Measurements from ENCODE around the gene PDE9A. TPM values are rescaled to one million over a fixed set of nuclear protein-coding genes. Genes with fewer than 3 reads are reported as not detected.
"Not testable (repeated sequence)": the region's sequence is repeated elsewhere in the genome, so short reads cannot be mapped to it uniquely, and the experiment has no call there.

The PDE9A gene
- total and polyA plus RNA-seq, 2 donors (not counting 3 experiments of a cell fraction or from before 2014, with no cell fraction given): 0.28 to 2.2 TPM

- intact Hi-C loops (cut with micrococcal nuclease) (no loop called here), dilution Hi-C loops (cut with MboI; ENCODE audit: extremely low pct_ligation_motif_present, low sequenced_read_pairs) (no loop called here)
- no peak overlapping the region for H3K4me3 ChIP-seq (replicated peaks in 1 of 3; ENCODE audit: insufficient read depth in 1 of 3, low read depth in 1 of 3, low read length in 3 of 3)
- H3K9me3 ChIP-seq (replicated peaks; ENCODE audit: control insufficient read depth, insufficient read depth, low read length): no peaks in the 10 kb centered on the region
- no peaks in the 10 kb centered on the region for H3K36me3 ChIP-seq (ENCODE audit: control insufficient read depth in 2 of 2, extremely low read depth in 1 of 2, insufficient read depth in 2 of 2, low read length in 2 of 2)
- no peak for TF ChIP-seq POLR2A (IDR thresholded peaks at IDR 0.05; ENCODE audit: low read depth, low read length)
- CTCF ChIA-PET: no interaction called here
- no peak overlapping the region for H3K4me2 ChIP-seq (ENCODE audit: insufficient read depth, low read length)
- no peak for DNase-seq (ENCODE audit: low read depth, low spot score)
- no peak for FAIRE-seq
- H3K9ac ChIP-seq (replicated peaks; ENCODE audit: extremely low read depth, insufficient read depth, low read length): no peak overlapping the region
- no TSS peak for BruUV-seq (replicated peaks)
- POLR2A ChIA-PET: no interaction called here
- H3K9me1 ChIP-seq (replicated peaks; ENCODE audit: control insufficient read depth, extremely low read depth, insufficient read depth, low read length): no peaks in the 10 kb centered on the region
- H4K20me1 ChIP-seq (replicated peaks; ENCODE audit: control insufficient read depth, extremely low read depth, insufficient read depth, low read length): no peaks in the 10 kb centered on the region
- no peaks in the 10 kb centered on the region for H3K4me1 ChIP-seq (ENCODE audit: control insufficient read depth, extremely low read depth, insufficient read depth, low read length)
- no peak overlapping the region for H3K27ac ChIP-seq (ENCODE audit: insufficient read depth, low read depth, low read length)
- H3K79me2 ChIP-seq (ENCODE audit: control insufficient read depth, insufficient read depth, low read length): no peaks in the 10 kb centered on the region
- H3K27me3 ChIP-seq (ENCODE audit: control insufficient read depth in 2 of 2, insufficient read depth in 2 of 2, low read length in 2 of 2): peaks cover 0 to 3% of the 10 kb centered on the region in 2 experiments
- no peak overlapping the region for H2AFZ ChIP-seq (ENCODE audit: low read depth, low read length)
Observed at GRCh38 chr21:42708107-42708506, 54.7 kb downstream of the PDE9A start.

GRCh38 chr21:42708916-42709315 lies 55.5 kb downstream of the PDE9A start:
- H3K4me1 ChIP-seq (ENCODE audit: control insufficient read depth, extremely low read depth, insufficient read depth, low read length); H3K4me3 ChIP-seq (replicated peaks in 1 of 3; ENCODE audit: insufficient read depth in 1 of 3, low read depth in 1 of 3, low read length in 3 of 3); H4K20me1 ChIP-seq (replicated peaks; ENCODE audit: control insufficient read depth, extremely low read depth, insufficient read depth, low read length); FAIRE-seq; H3K36me3 ChIP-seq (ENCODE audit: control insufficient read depth in 2 of 2, extremely low read depth in 1 of 2, insufficient read depth in 2 of 2, low read length in 2 of 2); CTCF ChIA-PET; dilution Hi-C loops (cut with MboI; ENCODE audit: extremely low pct_ligation_motif_present, low sequenced_read_pairs); H2AFZ ChIP-seq (ENCODE audit: low read depth, low read length); H3K9me3 ChIP-seq (replicated peaks; ENCODE audit: control insufficient read depth, insufficient read depth, low read length); H3K9me1 ChIP-seq (replicated peaks; ENCODE audit: control insufficient read depth, extremely low read depth, insufficient read depth, low read length); POLR2A ChIA-PET; H3K27me3 ChIP-seq (ENCODE audit: control insufficient read depth in 2 of 2, insufficient read depth in 2 of 2, low read length in 2 of 2); BruUV-seq (replicated peaks); DNase-seq (ENCODE audit: low read depth, low spot score); intact Hi-C loops (cut with micrococcal nuclease); H3K9ac ChIP-seq (replicated peaks; ENCODE audit: extremely low read depth, insufficient read depth, low read length); H3K27ac ChIP-seq (ENCODE audit: insufficient read depth, low read depth, low read length); H3K4me2 ChIP-seq (ENCODE audit: insufficient read depth, low read length); H3K79me2 ChIP-seq (ENCODE audit: control insufficient read depth, insufficient read depth, low read length): not testable (repeated sequence)

- no peak overlapping the region for H3K27ac ChIP-seq (ENCODE audit: insufficient read depth, low read depth, low read length)
- peaks cover 0 to 3% of the 10 kb centered on the region in 2 experiments for H3K27me3 ChIP-seq (ENCODE audit: control insufficient read depth in 2 of 2, insufficient read depth in 2 of 2, low read length in 2 of 2)
- no peak overlapping the region for H3K4me2 ChIP-seq (ENCODE audit: insufficient read depth, low read length)
- POLR2A ChIA-PET: interaction anchor here (0.6 kb wide), 1 partner anchor 91 kb away, joined by 3 read pairs; no protein-coding TSS in a partner anchor
- no peak overlapping the region for H3K4me3 ChIP-seq (replicated peaks in 1 of 3; ENCODE audit: insufficient read depth in 1 of 3, low read depth in 1 of 3, low read length in 3 of 3)
- CTCF ChIA-PET: no interaction called here
- intact Hi-C loops (cut with micrococcal nuclease): no loop called here
- H4K20me1 ChIP-seq (replicated peaks; ENCODE audit: control insufficient read depth, extremely low read depth, insufficient read depth, low read length): no peaks in the 10 kb centered on the region
- no peaks in the 10 kb centered on the region for H3K9me3 ChIP-seq (replicated peaks; ENCODE audit: control insufficient read depth, insufficient read depth, low read length)
- FAIRE-seq (no peak), DNase-seq (ENCODE audit: low read depth, low spot score) (no peak)
- no peaks in the 10 kb centered on the region for H3K4me1 ChIP-seq (ENCODE audit: control insufficient read depth, extremely low read depth, insufficient read depth, low read length)
- TF ChIP-seq GATA2 (IDR thresholded peaks at IDR 0.05; ENCODE audit: insufficient read depth, insufficient read length, low read depth, low read length) (no peak), POLR2AphosphoS5 (IDR thresholded peaks at IDR 0.05; ENCODE audit: insufficient read depth, low read depth, low read length) (no peak), MAX (IDR thresholded peaks at IDR 0.05; ENCODE audit: insufficient read depth, insufficient read length) (no peak), FOS (IDR thresholded peaks at IDR 0.05; ENCODE audit: borderline replicate concordance, insufficient read depth, low read length) (no peak), JUN (IDR thresholded peaks at IDR 0.05; ENCODE audit: borderline replicate concordance, insufficient read depth, insufficient read length, low read depth) (no peak), CTCF (IDR thresholded peaks at IDR 0.05; ENCODE audit: extremely low read depth in 1 of 2, insufficient read depth in 1 of 2, low read depth in 1 of 2, low read length in 2 of 2) (no peak), MYC (IDR thresholded peaks at IDR 0.05; ENCODE audit: low read depth, low read length) (no peak), POLR2A (IDR thresholded peaks at IDR 0.05; ENCODE audit: low read depth, low read length) (no peak), EZH2 (IDR thresholded peaks at IDR 0.05; ENCODE audit: borderline replicate concordance, low read depth, low read length, severe bottlenecking) (no peak)
- BruUV-seq (replicated peaks): no TSS peak
- no peak overlapping the region for H2AFZ ChIP-seq (ENCODE audit: low read depth, low read length)
- no peaks in the 10 kb centered on the region for H3K79me2 ChIP-seq (ENCODE audit: control insufficient read depth, insufficient read depth, low read length)
- no peak overlapping the region for H3K9ac ChIP-seq (replicated peaks; ENCODE audit: extremely low read depth, insufficient read depth, low read length)
- no peaks in the 10 kb centered on the region for H3K9me1 ChIP-seq (replicated peaks; ENCODE audit: control insufficient read depth, extremely low read depth, insufficient read depth, low read length)
- dilution Hi-C loops (cut with MboI; ENCODE audit: extremely low pct_ligation_motif_present, low sequenced_read_pairs): no loop called here
- H3K36me3 ChIP-seq (ENCODE audit: control insufficient read depth in 2 of 2, extremely low read depth in 1 of 2, insufficient read depth in 2 of 2, low read length in 2 of 2): no peaks in the 10 kb centered on the region
Observed at GRCh38 chr21:42711667-42712066, 58.2 kb downstream of the PDE9A start.
